Stimulated activated CD4-positive, alpha-beta T cell treated with anti-CD3 and anti-CD28 coated beads, Interleukin-2, amount 100 ng/mL, for 48 hours (primary cell): ENCODE measurements around the gene RHOT2.

ENCODE experiments used
- DNase-seq, 2 donors: peaks; one replicate each; pipeline ENCODE4 v3.0.0-alpha.2; 2020

The RHOT2 gene

DNA sequence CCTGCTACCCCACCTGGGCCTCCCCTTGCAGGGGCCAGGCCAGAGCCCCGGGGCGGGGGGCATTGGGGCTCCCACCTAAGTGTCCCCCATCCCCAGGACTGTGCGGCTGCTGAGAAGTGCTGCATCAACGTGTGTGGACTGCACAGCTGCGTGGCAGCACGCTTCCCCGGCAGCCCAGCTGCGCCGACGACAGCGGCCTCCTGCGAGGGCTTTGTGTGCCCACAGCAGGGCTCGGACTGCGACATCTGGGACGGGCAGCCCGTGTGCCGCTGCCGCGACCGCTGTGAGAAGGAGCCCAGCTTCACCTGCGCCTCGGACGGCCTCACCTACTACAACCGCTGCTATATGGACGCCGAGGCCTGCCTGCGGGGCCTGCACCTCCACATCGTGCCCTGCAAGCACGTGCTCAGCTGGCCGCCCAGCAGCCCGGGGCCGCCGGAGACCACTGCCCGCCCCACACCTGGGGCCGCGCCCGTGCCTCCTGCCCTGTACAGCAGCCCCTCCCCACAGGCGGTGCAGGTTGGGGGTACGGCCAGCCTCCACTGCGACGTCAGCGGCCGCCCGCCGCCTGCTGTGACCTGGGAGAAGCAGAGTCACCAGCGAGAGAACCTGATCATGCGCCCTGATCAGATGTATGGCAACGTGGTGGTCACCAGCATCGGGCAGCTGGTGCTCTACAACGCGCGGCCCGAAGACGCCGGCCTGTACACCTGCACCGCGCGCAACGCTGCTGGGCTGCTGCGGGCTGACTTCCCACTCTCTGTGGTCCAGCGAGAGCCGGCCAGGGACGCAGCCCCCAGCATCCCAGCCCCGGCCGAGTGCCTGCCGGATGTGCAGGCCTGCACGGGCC, 35.2 kb upstream of the RHOT2 start:
- DNase-seq = no peak

DNA sequence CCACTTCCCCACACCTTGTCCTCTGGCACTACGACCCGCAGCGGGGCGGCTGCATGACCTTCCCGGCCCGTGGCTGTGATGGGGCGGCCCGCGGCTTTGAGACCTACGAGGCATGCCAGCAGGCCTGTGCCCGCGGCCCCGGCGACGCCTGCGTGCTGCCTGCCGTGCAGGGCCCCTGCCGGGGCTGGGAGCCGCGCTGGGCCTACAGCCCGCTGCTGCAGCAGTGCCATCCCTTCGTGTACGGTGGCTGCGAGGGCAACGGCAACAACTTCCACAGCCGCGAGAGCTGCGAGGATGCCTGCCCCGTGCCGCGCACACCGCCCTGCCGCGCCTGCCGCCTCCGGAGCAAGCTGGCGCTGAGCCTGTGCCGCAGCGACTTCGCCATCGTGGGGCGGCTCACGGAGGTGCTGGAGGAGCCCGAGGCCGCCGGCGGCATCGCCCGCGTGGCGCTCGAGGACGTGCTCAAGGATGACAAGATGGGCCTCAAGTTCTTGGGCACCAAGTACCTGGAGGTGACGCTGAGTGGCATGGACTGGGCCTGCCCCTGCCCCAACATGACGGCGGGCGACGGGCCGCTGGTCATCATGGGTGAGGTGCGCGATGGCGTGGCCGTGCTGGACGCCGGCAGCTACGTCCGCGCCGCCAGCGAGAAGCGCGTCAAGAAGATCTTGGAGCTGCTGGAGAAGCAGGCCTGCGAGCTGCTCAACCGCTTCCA, 34.4 kb upstream of the RHOT2 start:
- DNase-seq = no peak

DNA sequence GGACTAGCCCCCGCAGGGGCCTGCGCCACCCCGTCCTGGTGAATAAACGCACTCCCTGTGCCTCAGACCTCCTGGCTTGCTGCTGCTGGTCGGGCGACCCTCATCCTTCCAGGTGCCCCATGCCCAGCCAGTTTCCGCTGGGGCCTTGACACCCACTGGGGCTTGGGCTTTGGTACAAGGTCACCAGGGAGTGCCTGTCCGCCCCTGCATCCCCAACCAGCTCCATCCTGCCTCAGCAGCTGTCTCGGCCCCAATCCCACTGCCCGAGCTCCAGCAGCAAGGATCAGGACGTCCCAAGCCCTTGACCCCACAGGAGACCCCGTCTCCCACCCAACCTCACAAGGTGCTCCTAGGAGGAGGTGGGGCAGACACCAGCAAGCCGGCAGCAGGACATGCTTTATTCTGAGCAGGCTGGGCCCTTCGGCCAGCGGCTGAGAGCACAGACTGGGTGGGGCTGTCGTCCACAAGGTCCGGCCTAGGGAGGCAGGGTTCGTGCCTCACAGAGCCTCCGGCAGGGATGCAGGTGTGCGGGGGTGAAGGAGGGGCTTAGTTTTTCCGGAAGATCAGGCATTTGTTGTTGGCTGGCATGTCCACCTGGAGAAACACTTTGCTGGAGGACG, 33.8 kb upstream of the RHOT2 start:
- DNase-seq = no peak

- no peak for DNase-seq
These were observed 32.9 kb upstream of the RHOT2 start for GRCh38 chr16:634996-635395.

GRCh38 chr16:635573-636205, 32.2 kb upstream of the RHOT2 start:
- no peak for DNase-seq

DNA sequence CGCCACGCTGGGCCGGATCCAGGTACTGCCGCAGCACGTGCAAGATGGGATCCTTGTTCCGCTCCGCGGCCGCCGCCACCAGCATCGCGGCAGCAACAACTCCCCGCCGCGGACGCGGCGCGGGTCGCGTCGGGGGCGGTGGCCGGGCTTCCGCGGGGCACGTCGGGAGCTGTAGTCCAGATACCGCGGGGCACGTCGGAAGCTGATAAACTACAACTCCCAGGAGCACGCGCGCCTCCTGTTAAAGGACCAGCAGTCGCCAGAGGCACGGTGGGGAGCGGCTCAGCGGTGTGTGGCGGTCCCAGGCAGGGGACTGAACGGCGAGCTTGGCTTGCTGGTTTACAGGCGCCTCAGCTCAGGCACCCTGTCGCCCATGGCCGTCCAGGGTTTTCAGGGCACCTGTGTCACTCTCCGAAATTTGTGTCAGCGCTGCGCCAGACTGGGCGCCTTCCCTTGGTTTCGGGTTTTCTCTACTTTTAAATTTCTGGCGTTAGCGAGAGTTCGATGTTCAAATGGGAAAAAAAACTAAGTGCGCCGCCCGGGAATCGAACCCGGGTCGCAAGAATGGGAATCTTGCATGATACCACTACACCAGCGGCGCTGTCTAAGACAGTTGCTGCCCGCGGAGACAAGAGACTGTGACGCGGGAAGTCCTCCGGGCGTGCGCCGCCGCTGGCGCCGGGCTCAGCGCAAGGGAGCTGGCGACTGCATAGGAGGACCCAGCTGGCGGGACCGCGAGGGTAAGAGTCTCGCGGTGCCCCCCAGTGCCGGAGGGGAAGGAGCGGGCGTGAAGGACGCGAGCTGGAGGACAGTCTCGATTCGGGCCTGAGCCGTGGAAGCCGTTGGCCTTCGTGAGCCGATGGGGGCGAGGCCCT, 31.5 kb upstream of the RHOT2 start, which contains the start of gene METTL26:
TSS of gene METTL26 (minus strand) at position 100 of the 875 bp plus-strand sequence. CDS start at position 85, 15 bp downstream.
- DNase-seq = peak; percentile 93 to 97

DNA sequence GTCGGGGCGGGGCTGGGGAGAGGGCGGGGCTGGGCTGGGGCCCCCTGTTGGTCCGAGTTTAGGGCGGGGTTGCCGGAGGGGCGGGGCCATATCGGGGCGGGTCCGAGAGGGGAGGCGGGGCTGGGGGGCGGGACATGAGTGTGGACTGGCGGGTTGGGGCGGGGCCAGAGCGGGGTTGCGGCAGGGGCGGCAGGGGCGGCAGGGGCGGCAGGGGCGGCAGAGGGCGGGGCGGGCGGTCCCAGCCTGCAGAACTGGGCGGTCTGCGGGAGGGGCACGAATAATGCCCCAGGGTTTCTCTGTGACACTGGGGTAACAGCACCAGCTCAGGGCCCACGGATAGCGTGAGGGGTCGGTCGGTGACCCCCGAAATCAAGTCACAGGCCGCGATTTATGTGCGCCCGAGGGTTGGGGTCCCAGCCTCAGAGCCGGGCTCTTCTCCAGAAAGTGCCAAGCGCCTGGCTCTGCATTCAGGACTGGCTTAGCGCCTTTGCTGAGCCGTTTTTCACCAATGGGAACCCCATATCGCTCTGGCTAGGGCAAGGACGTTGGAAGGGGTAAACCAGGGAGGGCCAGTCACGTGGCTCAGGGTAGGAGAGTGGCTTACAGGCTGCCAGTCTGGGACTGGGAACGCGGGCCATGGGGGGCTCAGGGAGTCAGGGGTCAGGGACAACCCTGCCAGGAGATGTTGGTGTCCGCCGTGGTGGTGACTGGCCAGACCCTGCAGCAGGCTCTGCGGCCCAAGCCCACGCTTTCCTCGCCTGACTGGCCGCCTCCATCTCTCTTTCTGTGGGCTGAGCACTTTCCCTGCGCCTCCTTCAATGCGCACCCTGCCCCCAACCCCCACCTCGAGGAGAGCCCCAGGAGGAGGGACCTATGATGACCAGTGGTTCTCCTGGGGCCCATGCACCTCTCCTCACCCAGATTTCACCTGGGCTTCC, 30.6 kb upstream of the RHOT2 start:
- peak; percentile 82 to 89 for DNase-seq

- DNase-seq = no peak
These were observed 29.8 kb upstream of the RHOT2 start for GRCh38 chr16:638034-638543.

DNA sequence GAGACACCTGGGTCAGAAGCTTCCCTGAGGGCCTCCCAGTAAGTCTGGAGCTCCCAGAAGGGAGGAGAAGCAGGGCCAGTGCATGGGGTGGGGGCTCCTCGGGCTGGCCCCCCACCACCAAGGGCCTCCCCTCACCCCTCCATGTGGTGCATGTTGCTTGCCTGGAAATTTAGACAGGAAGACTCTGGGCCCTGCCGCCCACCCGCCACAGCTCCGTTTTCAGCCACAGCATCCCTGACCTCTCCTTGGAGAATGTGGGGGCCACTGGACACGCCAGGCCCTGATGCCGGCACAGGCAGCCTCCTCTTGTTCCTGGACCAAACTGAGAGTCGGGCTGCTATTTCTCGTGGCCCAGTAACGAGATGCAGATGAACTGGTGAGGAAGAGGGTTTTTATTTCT, 29.1 kb upstream of the RHOT2 start:
- no peak for DNase-seq

- DNase-seq = no peak
These were observed 27.3 kb upstream of the RHOT2 start for GRCh38 chr16:640614-641013.

GRCh38 chr16:641326-642188, 26.4 kb upstream of the RHOT2 start, which contains the start of gene MCRIP2:
MCRIP2 (plus strand) TSS chr16:641828; CDS start chr16:641992, 164 bp downstream.
- peak; percentile 70 to 71 for DNase-seq

- DNase-seq = peak in 1 of 2 donors; percentile 28
These were observed 25.5 kb upstream of the RHOT2 start for GRCh38 chr16:642189-643049.

GRCh38 chr16:643050-643368, 24.9 kb upstream of the RHOT2 start:
- DNase-seq = no peak

DNA sequence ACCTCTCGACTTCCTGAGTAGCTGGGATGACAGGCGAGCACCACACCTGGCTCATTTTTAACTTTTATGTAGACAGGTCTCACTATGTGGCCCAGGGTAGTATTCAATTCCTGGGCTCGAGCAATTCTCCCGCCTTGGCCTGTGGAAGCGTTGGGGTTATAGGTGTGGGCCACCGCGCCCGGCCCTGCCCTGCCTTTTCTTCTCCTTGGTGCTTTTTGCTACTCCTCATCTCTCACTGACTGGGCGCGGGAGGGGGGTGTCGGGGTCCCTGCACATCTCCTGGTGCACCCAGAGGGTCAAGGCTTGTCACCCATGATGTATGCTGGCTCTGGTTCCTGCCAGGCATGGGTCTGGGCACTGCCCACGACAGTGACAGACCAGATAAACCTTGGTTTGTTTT, 23.4 kb upstream of the RHOT2 start:
- no peak for DNase-seq

GRCh38 chr16:645852-646678, 21.9 kb upstream of the RHOT2 start:
- no peak for DNase-seq

DNA sequence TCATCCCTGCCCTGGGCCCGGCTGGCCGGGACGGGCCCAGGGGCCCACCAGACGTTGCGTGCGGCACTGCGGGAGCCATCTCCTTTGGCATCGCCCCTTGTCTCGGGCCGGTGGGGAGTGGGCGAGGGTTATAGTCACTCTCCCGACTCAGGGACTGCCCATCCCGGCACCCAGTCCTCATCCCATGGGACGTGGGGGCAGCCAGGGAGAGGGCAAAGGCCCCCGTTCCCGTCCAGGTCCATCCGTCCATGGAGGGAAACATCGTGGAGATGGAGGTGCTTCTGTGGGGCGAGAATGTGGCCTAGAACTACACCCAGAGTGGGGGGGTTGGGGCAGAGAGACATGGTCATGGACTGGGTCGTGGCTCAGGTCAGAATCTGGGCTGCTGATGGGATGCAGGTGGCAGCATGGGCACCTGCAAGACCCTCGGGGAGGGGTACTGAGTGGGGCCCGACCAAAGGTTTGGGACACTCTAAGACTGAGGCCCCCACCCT, 21.2 kb upstream of the RHOT2 start:
- no peak for DNase-seq

GRCh38 chr16:647173-647902, 20.6 kb upstream of the RHOT2 start:
- no peak for DNase-seq
